K562 (cell line): ENCODE data around the gene PITPNB. TPM values are rescaled to one million over a fixed set of nuclear protein-coding genes. Genes with fewer than 3 reads are reported as not detected.

Experiments used
- ATAC-seq: fragments of 200-7000 bp; cut with Tn5 transposase; 3 replicates; pipeline ENCODE4 v1.9.1; 2020; ENCODE audit warnings: moderate library complexity
- BruUV-seq: library from RNA; stranded (reverse); fragments of 400-500 nt; replicated peaks from 2 replicates; lab custom pipeline; 2021; lab: Mats Ljungman, UMichigan
- CTCF ChIA-PET: fragments of 300-600 bp; formaldehyde crosslinking; extraction: SDS; loops from one replicate; lab custom pipeline; 2021; ENCODE audit warnings: low intra/inter-chr PET ratio; lab: Yijun Ruan, JAX
- POLR2A ChIA-PET: fragments of 300-600, 350-650 bp; sonication (Branson Sonifier 250); formaldehyde crosslinking; extraction: SDS; loops from one replicate; lab custom pipeline; 2021; ENCODE audit warnings: antibody characterized with exemption, inconsistent platforms; lab: Yijun Ruan, JAX
- DNase-seq, 4 experiments: peaks; one replicate each; pipeline versions ENCODE4 v3.0.0 to v3.0.0-alpha.2; 2011 to 2018; ENCODE audit warnings: low spot score in 3 of 4, mixed read lengths in 3 of 4; ENCODE audit errors: extremely low read depth in 1 of 4
- FAIRE-seq: peaks from 2 replicates; lab custom pipeline; 2011; peaks lifted over from hg19 to GRCh38; lab: Jason Lieb, UNC
- H2AFZ ChIP-seq: 2 replicates; pipeline ENCODE4 v1.6.0; 2011; ENCODE audit warnings: low read depth, low read length, control low read depth, inconsistent platforms
- H3K27ac ChIP-seq: fragments of 200-600 bp; 3 replicates; pipeline ENCODE4 v1.8.0; 2011; ENCODE audit warnings: low read depth, mild to moderate bottlenecking, control low read depth, inconsistent platforms, low read length, moderate library complexity, mixed read lengths; ENCODE audit errors: extremely low read depth
- H3K27me3 ChIP-seq, 2 experiments: fragments of 300-600 bp in 1 of 2; 2 replicates in 1 of 2; 3 replicates in 1 of 2; pipeline versions ENCODE4 v1.6.0 to v1.8.0; 2011; ENCODE audit warnings: inconsistent platforms in 2 of 2, low read length in 2 of 2, mild to moderate bottlenecking in 1 of 2, mixed read lengths in 1 of 2, moderate library complexity in 1 of 2; ENCODE audit not compliant: control insufficient read depth in 2 of 2, insufficient read depth in 2 of 2
- H3K36me3 ChIP-seq: fragments of 300-600 bp; 3 replicates; pipeline ENCODE4 v1.8.0; 2011; ENCODE audit warnings: mild to moderate bottlenecking, low read length, inconsistent platforms; ENCODE audit not compliant: control insufficient read depth, insufficient read depth
- H3K4me1 ChIP-seq, 2 experiments: fragments of 200-600 bp in 1 of 2; replicated peaks in 1 of 2; 2 replicates in 1 of 2; 3 replicates in 1 of 2; pipeline versions ENCODE4 v1.5.1 to v1.8.0; 2011; ENCODE audit warnings: inconsistent platforms in 2 of 2, low read length in 2 of 2, mild to moderate bottlenecking in 1 of 2, mixed read lengths in 1 of 2, moderate library complexity in 1 of 2; ENCODE audit not compliant: control insufficient read depth in 2 of 2, insufficient read depth in 2 of 2
- H3K4me2 ChIP-seq: 2 replicates; pipeline ENCODE4 v1.6.1; 2011; ENCODE audit warnings: low read length, control low read depth, inconsistent platforms, mixed read lengths; ENCODE audit not compliant: insufficient read depth
- H3K4me3 ChIP-seq: fragments of 200-600 bp; sonication (generic), shearing (Covaris generic); 2 replicates; pipeline ENCODE4 v1.5.1; 2016; ENCODE audit warnings: control low read depth, inconsistent platforms
- H3K79me2 ChIP-seq: fragments of 200-600 bp; 3 replicates; pipeline ENCODE4 v1.8.0; 2011; ENCODE audit warnings: low read length, inconsistent platforms; ENCODE audit not compliant: control insufficient read depth, insufficient read depth
- H3K9ac ChIP-seq, 2 experiments: 2 replicates each; pipeline versions ENCODE4 v1.6.0 to v1.6.1; 2011; ENCODE audit warnings: low read depth in 2 of 2, low read length in 2 of 2, control low read depth in 1 of 2, inconsistent platforms in 1 of 2, mild to moderate bottlenecking in 1 of 2, mixed read lengths in 1 of 2; ENCODE audit not compliant: insufficient read depth in 1 of 2
- H3K9me1 ChIP-seq: one replicate; pipeline ENCODE4 v1.6.0; 2011; ENCODE audit warnings: inconsistent platforms, mild to moderate bottlenecking, low read length, moderate library complexity; ENCODE audit not compliant: control insufficient read depth, insufficient read depth
- H3K9me3 ChIP-seq: replicated peaks from 2 replicates; pipeline ENCODE4 v1.5.1; 2011; ENCODE audit warnings: low read depth, low read length, inconsistent platforms; ENCODE audit not compliant: control insufficient read depth, insufficient read depth
- H4K20me1 ChIP-seq: replicated peaks from 2 replicates; pipeline ENCODE4 v1.6.1; 2011; ENCODE audit warnings: low read length, inconsistent platforms, mixed read lengths; ENCODE audit not compliant: control insufficient read depth, insufficient read depth
- CBFA2T3 ChIP-seq: fragments of 450-650 bp; IDR thresholded peaks from 2 replicates; pipeline ENCODE4 v1.6.1; 2017
- EZH2 ChIP-seq: IDR thresholded peaks from 2 replicates; pipeline ENCODE4 v1.6.1; 2012; ENCODE audit warnings: low read depth, mild to moderate bottlenecking, inconsistent platforms, low read length, borderline replicate concordance
- GATAD2B ChIP-seq: fragments of 450-650 bp; IDR thresholded peaks from 2 replicates; pipeline ENCODE4 v1.6.1; 2017; ENCODE audit warnings: mild to moderate bottlenecking, borderline replicate concordance
- RBM25 ChIP-seq: fragments of 200-400 bp; formaldehyde crosslinking; IDR thresholded peaks from 2 replicates; pipeline ENCODE4 v1.6.1; 2018; ENCODE audit warnings: low read length, low read depth, moderate library complexity; ENCODE audit not compliant: severe bottlenecking
- SFPQ ChIP-seq: fragments of 200-400 bp; formaldehyde crosslinking; IDR thresholded peaks from 2 replicates; pipeline ENCODE4 v1.6.1; 2017; ENCODE audit warnings: mild to moderate bottlenecking, low read depth, low read length, moderate library complexity
- ZNF23 ChIP-seq: fragments of 250-450 bp; sonication (Bioruptor Pico); IDR thresholded peaks from 2 replicates; pipeline ENCODE4 v1.4.0; 2020; ENCODE audit warnings: mild to moderate bottlenecking
- WGBS: fragments of 100-300 bp; shearing (Covaris generic); methylation state at CpG from one replicate; pipeline ENCODE4 v1.1.6; 2016; ENCODE audit warnings: low coverage, mixed read lengths; ENCODE audit not compliant: insufficient coverage; ENCODE audit errors: missing lambda C conversion rate; 5-methylcytosine and 5-hydroxymethylcytosine counted together
- in situ Hi-C: fragments of 300-500 bp; cut with MboI; formaldehyde crosslinking; loops from 4 replicates; pipeline ENCODE4 v1.15.0; 2018; ENCODE audit warnings: inconsistent platforms, mixed read lengths
- intact Hi-C: fragments of 100-400 bp; cut with micrococcal nuclease; formaldehyde crosslinking; loops from 2 replicates; pipeline ENCODE4 v1.14.2; 2022
- polyA plus RNA-seq, 8 experiments: library from polyadenylated mRNA; depleted of rRNA in 4 of 8; stranded (reverse) in 5 of 8; unstranded in 3 of 8; fragments of >200 nt; fragmentation: Nextera tagmentation in 2 of 8; fragmentation: Illumina TruSeq in 1 of 8; extraction: Ambion mirVana in 2 of 8; extraction: Trizol in 1 of 8; gene quantifications; 2 replicates each; pipeline versions ENCODE4 v1.2.1 to v1.2.3, GENCODE V29; 2011 to 2014; ENCODE audit warnings: inconsistent platforms in 1 of 8, missing spikeins in 1 of 8
- total RNA-seq, 7 experiments: library from RNA; depleted of rRNA in 6 of 7; stranded (reverse); fragments of >200 nt in 6 of 7; fragmentation: Illumina TruSeq in 2 of 7; extraction: Trizol in 2 of 7; gene quantifications; 2 replicates each; pipeline versions ENCODE4 v1.2.1 to v1.2.3, GENCODE V29; 2011 to 2021; ENCODE audit warnings: low replicate concordance in 1 of 7
- TF ChIP-seq, protein P1 (sequence below), 3 experiments: IDR thresholded peaks in 2 of 3; conservative IDR thresholded peaks in 1 of 3; 2 replicates each; pipeline ENCODE4 v1.5.1; 2011 to 2012; ENCODE audit warnings: low read length in 3 of 3, mild to moderate bottlenecking in 3 of 3, control low read depth in 2 of 3, improper control_type of control experiment in 1 of 3, inconsistent platforms in 1 of 3, low read depth in 1 of 3, mixed read lengths in 1 of 3, moderate library complexity in 1 of 3; ENCODE audit not compliant: insufficient read depth in 2 of 3

PITPNB gene
- total and polyA plus RNA-seq, 9 of the 15 experiments (the other 6 are each of a cell fraction or from before 2014, with no cell fraction given): 13.1 to 52.4 (median 34.7) TPM

GRCh38 chr22:27809700-27810608 lies 109.1 kb downstream of the PITPNB start (continued):
- TF ChIP-seq SFPQ: no peak
- TF ChIP-seq RBM25: peak; percentile 85
- no peak for TF ChIP-seq ZNF23 (CRISPR knock-in tag)
- no peak for TF ChIP-seq GATAD2B

- no peak overlapping the region for H3K4me2 ChIP-seq
- intact Hi-C loops (loop anchor here (10.0 kb wide), 2 partner anchors 404 to 1054 kb away; no protein-coding TSS in a partner anchor), in situ Hi-C loops (loop anchor here (25.0 kb wide), 2 partner anchors 397 to 1047 kb away; no protein-coding TSS in a partner anchor)
- no peak for ATAC-seq
- BruUV-seq: no TSS peak
- 0 out of 2 replicates have a peak, but pooled peaks cover 4% of the 10 kb centered on the region for H4K20me1 ChIP-seq
- H3K4me1 ChIP-seq: peaks cover 0 to 12% of the 10 kb centered on the region in 2 experiments; a peak in 3 of 5 replicates
- H2AFZ ChIP-seq: no peak overlapping the region
- no peaks in the 10 kb centered on the region for H3K79me2 ChIP-seq
- H3K9ac ChIP-seq: no peak overlapping the region
- no peak overlapping the region for H3K27ac ChIP-seq
- H3K36me3 ChIP-seq: no peaks in the 10 kb centered on the region
- no peak for FAIRE-seq
- CTCF ChIA-PET: no interaction called here
- WGBS: 2% methylated on average over 5 of the region's 5 CpGs
- no peak overlapping the region for H3K4me3 ChIP-seq
- H3K9me1 ChIP-seq: no peaks in the 10 kb centered on the region
- DNase-seq: peak in 1 of 4 experiments; percentile 20
- peaks cover 2 to 33% of the 10 kb centered on the region in 2 experiments; a peak in 4 of 5 replicates for H3K27me3 ChIP-seq
- POLR2A ChIA-PET: interaction anchor here (1.0 kb wide), 1 partner anchor 9 kb away, joined by 4 read pairs; no protein-coding TSS in a partner anchor
- TF ChIP-seq, protein P1, sequence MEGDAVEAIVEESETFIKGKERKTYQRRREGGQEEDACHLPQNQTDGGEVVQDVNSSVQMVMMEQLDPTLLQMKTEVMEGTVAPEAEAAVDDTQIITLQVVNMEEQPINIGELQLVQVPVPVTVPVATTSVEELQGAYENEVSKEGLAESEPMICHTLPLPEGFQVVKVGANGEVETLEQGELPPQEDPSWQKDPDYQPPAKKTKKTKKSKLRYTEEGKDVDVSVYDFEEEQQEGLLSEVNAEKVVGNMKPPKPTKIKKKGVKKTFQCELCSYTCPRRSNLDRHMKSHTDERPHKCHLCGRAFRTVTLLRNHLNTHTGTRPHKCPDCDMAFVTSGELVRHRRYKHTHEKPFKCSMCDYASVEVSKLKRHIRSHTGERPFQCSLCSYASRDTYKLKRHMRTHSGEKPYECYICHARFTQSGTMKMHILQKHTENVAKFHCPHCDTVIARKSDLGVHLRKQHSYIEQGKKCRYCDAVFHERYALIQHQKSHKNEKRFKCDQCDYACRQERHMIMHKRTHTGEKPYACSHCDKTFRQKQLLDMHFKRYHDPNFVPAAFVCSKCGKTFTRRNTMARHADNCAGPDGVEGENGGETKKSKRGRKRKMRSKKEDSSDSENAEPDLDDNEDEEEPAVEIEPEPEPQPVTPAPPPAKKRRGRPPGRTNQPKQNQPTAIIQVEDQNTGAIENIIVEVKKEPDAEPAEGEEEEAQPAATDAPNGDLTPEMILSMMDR (IDR thresholded peaks at IDR 0.05 in 2 of 3, conservative IDR thresholded peaks at IDR 0.05 in 1 of 3; ENCODE audit: insufficient read depth in 2 of 3, low read depth in 1 of 3, low read length in 3 of 3): 0 out of 6 replicates have a peak, but pooled peaks of 1 of the 3 experiments have one; percentile 8
- TF ChIP-seq EZH2 (no peak), CBFA2T3 (0 out of 2 replicates have a peak, but pooled peaks have one; percentile 5)
- no peaks in the 10 kb centered on the region for H3K9me3 ChIP-seq
Observed at GRCh38 chr22:27809226-27809603, 109.8 kb downstream of the PITPNB start.
